Breast epithelium (tissue), 3 donors: ENCODE measurements around the gene TBC1D23.

ENCODE experiments used
- CTCF ChIP-seq, 3 donors: fragments of 450-650 bp; IDR thresholded peaks; one replicate each; pipeline ENCODE4 v1.5.1; 2016 to 2017; ENCODE audit warnings: antibody characterized with exemption in 3 of 3, mild to moderate bottlenecking in 3 of 3, moderate library complexity in 3 of 3
- POLR2A ChIP-seq: fragments of 450-650 bp; IDR thresholded peaks from one replicate; pipeline ENCODE4 v1.6.1; 2016; ENCODE audit warnings: antibody characterized with exemption, mild to moderate bottlenecking, moderate library complexity

GRCh38 chr3:100289339-100289738 lies 28.5 kb downstream of the TBC1D23 start:
- TF ChIP-seq POLR2A (no peak), CTCF (IDR thresholded peaks at IDR 0.05) (no peak)
